KOPT-K1 (cell line): Measurements from ENCODE around the gene THOC5.
"Not testable (repeated sequence)": the region's sequence is repeated elsewhere in the genome, so short reads cannot be mapped to it uniquely, and the experiment has no call there.

Experiments used
- H3K27ac ChIP-seq: fragments of 200-600 bp; sonication (generic); 2 replicates; pipeline ENCODE4 v1.5.1; 2016; ENCODE audit warnings: antibody characterized with exemption, mild to moderate bottlenecking, low read depth, low read length; ENCODE audit not compliant: poor library complexity, severe bottlenecking
- H3K36me3 ChIP-seq: fragments of 200-600 bp; sonication (generic); 2 replicates; pipeline ENCODE4 v1.5.1; 2017; ENCODE audit warnings: antibody characterized with exemption, mild to moderate bottlenecking, low read length, moderate library complexity; ENCODE audit not compliant: insufficient read depth
- H3K9me3 ChIP-seq: fragments of 200-600 bp; sonication (generic); 2 replicates; pipeline ENCODE4 v1.5.1; 2017; ENCODE audit warnings: antibody characterized with exemption, low read length, mild to moderate bottlenecking; ENCODE audit not compliant: insufficient read depth, poor library complexity, severe bottlenecking

The THOC5 gene

DNA sequence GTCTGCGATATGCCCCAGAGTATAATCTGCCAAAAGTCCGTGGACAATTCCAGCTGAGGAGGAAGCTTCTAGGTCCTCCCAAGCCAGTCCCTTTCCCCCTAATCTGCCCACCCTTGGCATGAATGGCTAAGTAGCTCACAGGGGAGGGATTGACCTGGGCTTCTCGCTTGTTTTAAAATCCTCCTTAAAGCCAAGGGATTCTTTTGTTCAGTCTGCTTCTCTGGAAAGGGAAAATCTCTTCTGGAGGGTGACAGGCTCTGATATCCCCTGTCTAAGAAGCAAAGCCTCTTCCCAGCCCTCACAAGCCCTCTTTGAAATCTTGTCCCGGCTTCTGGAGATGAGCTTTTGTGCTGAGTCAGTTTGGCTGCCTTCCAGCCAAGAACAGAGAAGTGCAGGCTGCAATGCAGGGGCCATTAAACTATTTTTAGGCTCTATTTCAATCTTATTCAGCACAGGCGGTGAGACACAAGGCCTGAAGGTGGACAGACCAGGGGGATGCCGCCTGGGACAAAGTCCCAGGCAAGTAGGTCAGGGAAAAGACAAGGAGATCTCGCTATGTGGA is 49.7 kb downstream of the THOC5 start:
- Histone ChIP-seq H3K9me3 (no peaks in the 10 kb centered on the region), H3K36me3 (peaks cover 42% of the 10 kb centered on the region), H3K27ac (no peak overlapping the region)

DNA sequence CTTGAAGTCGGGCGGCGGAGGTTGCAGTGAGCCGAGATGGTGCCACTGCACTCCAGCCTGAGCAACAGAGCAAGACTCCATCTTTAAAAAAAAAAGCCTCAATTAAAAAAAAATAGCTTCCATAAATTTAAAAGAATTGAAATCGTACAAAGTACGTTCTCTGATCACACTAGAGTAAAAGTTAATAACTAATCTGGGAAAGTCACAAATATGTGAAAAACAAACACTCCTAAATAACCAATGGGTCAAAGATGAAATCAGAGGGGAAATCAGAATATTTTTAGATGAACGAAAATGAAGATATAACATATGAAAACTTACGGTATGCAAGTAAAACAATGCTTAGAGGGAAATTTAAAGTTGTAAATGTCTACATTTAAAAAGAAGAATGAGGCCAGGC is 53.7 kb downstream of the THOC5 start:
- H3K36me3 ChIP-seq = peaks cover 2% of the 10 kb centered on the region; the same call in 1 of the 2 replicates
- H3K27ac ChIP-seq = no peak overlapping the region
- no peaks in the 10 kb centered on the region for H3K9me3 ChIP-seq

DNA sequence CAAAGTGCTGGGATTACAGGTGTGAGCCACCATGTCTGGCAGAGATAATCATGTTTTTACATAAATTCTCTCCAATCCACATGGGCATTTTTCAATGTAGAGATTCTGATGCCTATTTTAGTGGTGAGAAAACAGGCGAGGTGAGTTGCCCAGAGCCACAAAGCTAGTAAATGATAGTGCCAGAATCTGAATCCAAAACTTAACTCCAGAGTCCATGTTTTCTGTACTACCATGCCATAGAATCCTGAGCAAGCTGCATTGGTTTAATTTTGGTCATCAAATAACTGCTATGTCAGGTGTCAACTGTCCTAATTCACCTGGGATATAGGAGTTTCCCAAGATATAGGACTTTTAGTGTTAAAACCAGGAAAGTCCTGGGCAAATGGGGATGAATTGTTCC is 59.9 kb downstream of the THOC5 start:
- Histone ChIP-seq H3K9me3 (no peaks in the 10 kb centered on the region), H3K27ac (no peak overlapping the region), H3K36me3 (no peaks in the 10 kb centered on the region)

DNA sequence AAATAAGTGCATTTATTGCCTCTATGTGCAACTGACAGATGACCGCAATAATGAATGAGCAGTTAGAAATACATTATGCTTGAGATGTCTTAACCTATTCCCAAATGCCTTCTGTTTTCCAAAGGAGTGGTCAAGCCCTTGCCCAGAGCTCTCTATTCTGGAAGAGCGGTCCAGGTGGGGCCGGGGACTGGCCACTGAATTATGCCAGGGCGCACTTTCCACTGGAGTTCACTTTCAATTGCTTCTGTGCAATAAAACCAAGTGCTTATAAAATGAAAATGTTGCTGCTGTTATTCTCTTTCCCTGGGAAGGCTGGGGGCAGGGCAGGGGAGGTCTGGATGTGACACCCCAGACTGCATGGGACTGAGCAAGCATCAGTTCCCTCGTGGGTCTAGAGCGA is 62.5 kb downstream of the THOC5 start:
- Histone ChIP-seq H3K27ac (no peak overlapping the region), H3K9me3 (no peaks in the 10 kb centered on the region), H3K36me3 (no peaks in the 10 kb centered on the region)

DNA sequence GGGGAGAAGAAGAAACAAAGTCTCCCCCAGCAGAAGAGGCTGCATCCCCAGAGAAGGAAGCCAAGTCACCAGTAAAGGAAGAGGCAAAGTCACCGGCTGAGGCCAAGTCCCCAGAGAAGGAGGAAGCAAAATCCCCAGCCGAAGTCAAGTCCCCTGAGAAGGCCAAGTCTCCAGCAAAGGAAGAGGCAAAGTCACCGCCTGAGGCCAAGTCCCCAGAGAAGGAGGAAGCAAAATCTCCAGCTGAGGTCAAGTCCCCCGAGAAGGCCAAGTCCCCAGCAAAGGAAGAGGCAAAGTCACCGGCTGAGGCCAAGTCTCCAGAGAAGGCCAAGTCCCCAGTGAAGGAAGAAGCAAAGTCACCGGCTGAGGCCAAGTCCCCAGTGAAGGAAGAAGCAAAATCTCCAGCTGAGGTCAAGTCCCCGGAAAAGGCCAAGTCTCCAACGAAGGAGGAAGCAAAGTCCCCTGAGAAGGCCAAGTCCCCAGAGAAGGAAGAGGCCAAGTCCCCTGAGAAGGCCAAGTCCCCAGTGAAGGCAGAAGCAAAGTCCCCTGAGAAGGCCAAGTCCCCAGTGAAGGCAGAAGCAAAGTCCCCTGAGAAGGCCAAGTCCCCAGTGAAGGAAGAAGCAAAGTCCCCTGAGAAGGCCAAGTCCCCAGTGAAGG is 64.3 kb downstream of the THOC5 start:
- H3K27ac ChIP-seq, H3K9me3 ChIP-seq, H3K36me3 ChIP-seq: not testable (repeated sequence)

DNA sequence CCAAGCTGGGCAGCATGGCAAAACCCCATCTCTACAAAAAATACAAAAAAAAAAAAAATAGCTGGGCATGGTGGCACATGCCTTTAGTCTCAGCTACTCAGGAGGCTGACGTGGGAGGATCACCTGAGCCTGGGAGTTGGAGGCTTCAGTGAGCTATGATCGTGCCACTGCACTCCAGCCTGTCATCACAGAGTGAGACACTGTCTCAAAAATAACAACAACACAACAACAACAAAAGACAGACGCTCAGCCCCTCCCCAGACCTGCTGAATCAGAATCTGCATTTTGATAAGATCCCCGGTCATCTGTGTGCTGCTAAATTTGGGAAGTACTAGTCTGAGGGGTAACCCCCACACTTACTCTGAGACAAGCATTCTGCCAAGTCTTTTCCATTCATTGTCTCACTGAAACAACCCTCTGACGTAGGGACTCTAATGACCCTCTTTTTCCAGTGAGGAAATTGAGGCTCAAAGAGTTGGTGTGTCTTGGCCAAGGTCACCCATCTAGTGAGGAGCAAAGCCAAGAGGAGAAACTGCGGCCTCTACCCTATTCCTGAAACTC is 66.1 kb downstream of the THOC5 start:
- no peak overlapping the region for H3K27ac ChIP-seq
- H3K9me3 ChIP-seq = no peaks in the 10 kb centered on the region
- H3K36me3 ChIP-seq = no peaks in the 10 kb centered on the region

DNA sequence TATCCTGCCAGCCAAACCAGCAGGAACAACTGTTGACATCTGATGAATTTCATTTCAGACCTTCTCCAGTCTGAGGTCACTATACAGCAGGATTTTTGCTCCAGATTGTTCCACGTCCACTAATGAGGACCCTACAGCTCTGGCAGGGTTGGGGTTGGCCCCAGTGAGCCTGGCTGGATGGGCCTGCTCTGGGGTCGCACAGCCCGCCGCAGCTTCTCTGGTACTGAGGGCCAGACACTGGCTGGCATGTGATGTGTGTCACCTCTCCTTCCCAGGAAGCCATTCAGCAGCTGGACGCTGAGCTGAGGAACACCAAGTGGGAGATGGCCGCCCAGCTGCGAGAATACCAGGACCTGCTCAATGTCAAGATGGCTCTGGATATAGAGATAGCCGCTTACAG is 68.1 kb downstream of the THOC5 start:
- H3K27ac ChIP-seq = no peak overlapping the region
- H3K9me3 ChIP-seq = no peaks in the 10 kb centered on the region
- no peaks in the 10 kb centered on the region for H3K36me3 ChIP-seq

DNA sequence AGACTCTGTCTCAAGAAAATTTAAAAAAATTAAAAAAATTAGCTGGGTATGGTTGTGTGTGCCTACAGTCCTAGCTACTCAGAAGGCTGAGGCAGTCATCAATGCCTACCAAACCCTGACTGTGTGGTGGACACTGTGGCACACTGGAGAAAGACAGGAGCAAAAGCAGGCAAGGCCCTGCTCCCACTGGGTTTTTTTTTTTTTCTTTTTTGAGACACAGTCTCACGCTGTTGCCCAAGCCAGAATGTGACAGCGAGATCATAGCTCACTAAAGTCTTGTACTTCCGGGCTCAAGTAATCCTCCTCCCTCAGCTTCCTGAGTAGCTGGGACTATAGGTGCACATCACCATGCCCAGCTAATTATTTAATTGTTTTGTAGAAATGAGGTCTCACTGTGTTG is 68.9 kb downstream of the THOC5 start:
- Histone ChIP-seq H3K36me3 (no peaks in the 10 kb centered on the region), H3K9me3 (no peaks in the 10 kb centered on the region), H3K27ac (no peak overlapping the region)

DNA sequence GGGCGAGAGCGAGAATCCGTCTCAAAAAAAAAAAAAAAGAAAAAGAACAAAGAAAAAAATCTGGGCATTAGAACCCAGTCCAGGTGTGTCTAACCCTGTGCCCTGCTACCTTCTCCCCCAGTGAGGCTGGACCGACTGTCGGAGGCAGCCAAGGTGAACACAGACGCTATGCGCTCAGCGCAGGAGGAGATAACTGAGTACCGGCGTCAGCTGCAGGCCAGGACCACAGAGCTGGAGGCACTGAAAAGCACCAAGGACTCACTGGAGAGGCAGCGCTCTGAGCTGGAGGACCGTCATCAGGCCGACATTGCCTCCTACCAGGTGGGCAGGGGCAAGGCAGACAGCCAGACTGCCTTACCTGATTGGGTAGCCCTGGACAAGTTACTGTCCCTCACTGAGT is 70.3 kb downstream of the THOC5 start:
- Histone ChIP-seq H3K9me3 (no peaks in the 10 kb centered on the region), H3K27ac (no peak overlapping the region), H3K36me3 (no peaks in the 10 kb centered on the region)

DNA sequence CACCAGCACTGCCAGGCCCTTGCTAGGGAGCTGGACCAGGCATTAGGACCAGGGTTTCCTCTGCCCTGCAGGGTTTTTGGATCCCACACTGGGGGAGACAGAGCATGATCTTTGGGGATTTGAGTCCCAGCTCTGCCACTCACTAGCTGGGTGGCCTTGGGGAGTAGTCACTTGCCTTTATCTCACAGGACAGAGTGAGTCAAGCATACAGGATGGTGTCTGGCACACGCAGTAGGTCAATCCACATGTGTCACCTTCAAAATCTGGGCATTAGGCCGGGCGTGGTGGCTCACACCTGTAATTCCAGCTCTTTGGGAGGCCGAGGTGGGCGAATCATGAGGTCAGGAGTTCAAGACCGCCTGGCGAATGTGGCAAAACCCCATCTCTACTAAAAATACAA is 70.8 kb downstream of the THOC5 start:
- no peaks in the 10 kb centered on the region for H3K36me3 ChIP-seq
- no peak overlapping the region for H3K27ac ChIP-seq
- H3K9me3 ChIP-seq = no peaks in the 10 kb centered on the region

DNA sequence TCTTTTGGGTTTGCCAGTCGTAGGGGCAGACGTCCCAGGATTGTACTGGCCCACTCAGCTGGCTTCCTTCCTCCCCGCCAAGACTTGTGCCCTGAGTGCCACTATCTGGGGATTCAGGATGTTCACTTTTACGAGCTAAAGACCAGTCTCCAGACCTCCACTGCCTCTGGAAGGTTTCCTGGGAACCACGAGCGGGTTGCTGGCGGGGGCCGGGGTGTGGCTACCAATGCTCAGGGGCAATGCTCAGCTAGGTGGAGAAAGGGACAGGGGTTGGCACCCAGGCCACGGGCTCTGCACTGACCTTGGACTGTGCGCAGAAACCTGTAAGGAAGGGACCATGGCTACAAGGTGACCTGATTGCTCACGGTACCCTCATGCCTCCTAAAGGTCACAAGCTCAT is 71.3 kb downstream of the THOC5 start:
- Histone ChIP-seq H3K9me3 (no peaks in the 10 kb centered on the region), H3K36me3 (no peaks in the 10 kb centered on the region), H3K27ac (no peak overlapping the region)

DNA sequence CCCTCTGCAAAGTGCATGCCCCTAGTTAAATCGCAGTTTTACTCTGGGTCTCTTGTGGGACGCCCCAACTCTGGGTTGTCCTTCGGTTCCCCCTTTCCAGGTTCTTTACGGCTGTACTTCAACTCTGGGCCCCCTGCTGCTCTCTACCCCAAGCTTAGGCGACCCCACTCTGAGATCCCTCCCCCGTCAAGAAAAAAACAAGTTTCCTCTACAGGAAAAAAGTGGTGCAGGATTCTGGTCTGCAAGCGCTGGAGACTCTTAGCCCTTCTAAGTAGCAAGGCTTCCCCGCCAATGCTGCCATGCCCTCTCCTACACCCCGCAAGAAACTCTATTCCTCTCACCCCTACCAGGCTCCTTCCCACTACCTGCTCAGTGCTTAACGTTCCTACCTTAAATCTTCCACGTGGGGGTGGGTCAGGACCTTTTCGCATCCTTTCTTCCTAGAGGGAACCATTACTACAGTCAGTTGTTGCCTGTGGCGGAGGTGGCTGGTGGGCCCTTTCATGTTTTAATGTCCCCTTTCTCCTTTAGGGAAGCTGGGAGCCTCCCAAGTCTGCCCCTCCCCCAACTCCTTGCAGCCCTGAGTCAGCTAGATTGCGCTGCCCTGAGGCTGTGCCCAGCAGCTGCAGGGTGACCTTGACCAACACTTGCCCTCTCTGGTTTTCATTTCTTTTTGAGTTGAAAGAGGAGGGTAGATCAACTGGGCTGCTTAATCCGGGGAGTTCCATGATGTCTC is 72.1 kb downstream of the THOC5 start:
- Histone ChIP-seq H3K9me3 (no peaks in the 10 kb centered on the region), H3K36me3 (no peaks in the 10 kb centered on the region), H3K27ac (no peak overlapping the region)

DNA sequence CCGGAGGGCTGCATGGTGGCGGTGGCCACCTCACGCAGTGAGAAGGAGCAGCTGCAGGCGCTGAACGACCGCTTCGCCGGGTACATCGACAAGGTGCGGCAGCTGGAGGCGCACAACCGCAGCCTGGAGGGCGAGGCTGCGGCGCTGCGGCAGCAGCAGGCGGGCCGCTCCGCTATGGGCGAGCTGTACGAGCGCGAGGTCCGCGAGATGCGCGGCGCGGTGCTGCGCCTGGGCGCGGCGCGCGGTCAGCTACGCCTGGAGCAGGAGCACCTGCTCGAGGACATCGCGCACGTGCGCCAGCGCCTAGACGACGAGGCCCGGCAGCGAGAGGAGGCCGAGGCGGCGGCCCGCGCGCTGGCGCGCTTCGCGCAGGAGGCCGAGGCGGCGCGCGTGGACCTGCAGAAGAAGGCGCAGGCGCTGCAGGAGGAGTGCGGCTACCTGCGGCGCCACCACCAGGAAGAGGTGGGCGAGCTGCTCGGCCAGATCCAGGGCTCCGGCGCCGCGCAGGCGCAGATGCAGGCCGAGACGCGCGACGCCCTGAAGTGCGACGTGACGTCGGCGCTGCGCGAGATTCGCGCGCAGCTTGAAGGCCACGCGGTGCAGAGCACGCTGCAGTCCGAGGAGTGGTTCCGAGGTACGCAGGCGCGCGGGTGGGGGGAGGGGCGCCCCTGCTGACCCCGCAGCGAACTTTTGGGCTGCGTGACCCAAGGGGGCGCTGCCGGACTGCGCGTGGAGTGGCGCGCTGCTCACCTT is 72.9 kb downstream of the THOC5 start:
- H3K36me3 ChIP-seq = no peaks in the 10 kb centered on the region
- no peak overlapping the region for H3K27ac ChIP-seq
- no peaks in the 10 kb centered on the region for H3K9me3 ChIP-seq

DNA sequence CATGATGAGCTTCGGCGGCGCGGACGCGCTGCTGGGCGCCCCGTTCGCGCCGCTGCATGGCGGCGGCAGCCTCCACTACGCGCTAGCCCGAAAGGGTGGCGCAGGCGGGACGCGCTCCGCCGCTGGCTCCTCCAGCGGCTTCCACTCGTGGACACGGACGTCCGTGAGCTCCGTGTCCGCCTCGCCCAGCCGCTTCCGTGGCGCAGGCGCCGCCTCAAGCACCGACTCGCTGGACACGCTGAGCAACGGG is 73.4 kb downstream of the THOC5 start:
- Histone ChIP-seq H3K9me3 (no peaks in the 10 kb centered on the region), H3K27ac (no peak overlapping the region), H3K36me3 (no peaks in the 10 kb centered on the region)
